ENCODE results near the gene NARF.

DNA sequence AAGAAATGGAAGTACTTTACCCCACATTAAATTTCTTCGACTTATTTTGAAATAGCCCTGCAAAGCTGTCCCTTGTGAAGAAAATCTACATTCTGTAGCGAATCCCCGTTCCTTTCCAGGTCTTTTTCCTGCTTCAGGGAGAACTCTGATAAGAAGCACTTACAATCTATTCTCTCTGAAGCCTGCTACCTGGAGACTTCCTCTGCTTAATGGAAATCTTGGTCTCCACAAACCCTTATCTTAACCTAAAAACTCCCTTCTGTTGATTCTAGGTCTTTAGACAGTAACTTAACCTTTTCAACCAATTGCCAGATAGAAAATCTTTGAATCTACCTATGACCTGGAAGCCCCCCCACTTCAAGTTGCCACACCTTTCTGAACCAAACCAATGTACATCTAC is 6.4 kb upstream of the NARF start:
- TF ChIP-seq, protein P1, sequence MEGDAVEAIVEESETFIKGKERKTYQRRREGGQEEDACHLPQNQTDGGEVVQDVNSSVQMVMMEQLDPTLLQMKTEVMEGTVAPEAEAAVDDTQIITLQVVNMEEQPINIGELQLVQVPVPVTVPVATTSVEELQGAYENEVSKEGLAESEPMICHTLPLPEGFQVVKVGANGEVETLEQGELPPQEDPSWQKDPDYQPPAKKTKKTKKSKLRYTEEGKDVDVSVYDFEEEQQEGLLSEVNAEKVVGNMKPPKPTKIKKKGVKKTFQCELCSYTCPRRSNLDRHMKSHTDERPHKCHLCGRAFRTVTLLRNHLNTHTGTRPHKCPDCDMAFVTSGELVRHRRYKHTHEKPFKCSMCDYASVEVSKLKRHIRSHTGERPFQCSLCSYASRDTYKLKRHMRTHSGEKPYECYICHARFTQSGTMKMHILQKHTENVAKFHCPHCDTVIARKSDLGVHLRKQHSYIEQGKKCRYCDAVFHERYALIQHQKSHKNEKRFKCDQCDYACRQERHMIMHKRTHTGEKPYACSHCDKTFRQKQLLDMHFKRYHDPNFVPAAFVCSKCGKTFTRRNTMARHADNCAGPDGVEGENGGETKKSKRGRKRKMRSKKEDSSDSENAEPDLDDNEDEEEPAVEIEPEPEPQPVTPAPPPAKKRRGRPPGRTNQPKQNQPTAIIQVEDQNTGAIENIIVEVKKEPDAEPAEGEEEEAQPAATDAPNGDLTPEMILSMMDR (IDR thresholded peaks at IDR 0.05): no peak
- TF ChIP-seq POLR2A (IDR thresholded peaks at IDR 0.05): no peak
- TF ChIP-seq EP300 (IDR thresholded peaks at IDR 0.05): no peak
